ENCODE measurements around the gene CCDC194. TPM values are rescaled to one million over a fixed set of nuclear protein-coding genes. Genes with fewer than 3 reads are reported as not detected.

The CCDC194 gene
- total and polyA plus RNA-seq, 2 of the 8 experiments (the other 6 are each of a cell fraction or from before 2014, with no cell fraction given) = 0.33 TPM; not detected in 1

DNA sequence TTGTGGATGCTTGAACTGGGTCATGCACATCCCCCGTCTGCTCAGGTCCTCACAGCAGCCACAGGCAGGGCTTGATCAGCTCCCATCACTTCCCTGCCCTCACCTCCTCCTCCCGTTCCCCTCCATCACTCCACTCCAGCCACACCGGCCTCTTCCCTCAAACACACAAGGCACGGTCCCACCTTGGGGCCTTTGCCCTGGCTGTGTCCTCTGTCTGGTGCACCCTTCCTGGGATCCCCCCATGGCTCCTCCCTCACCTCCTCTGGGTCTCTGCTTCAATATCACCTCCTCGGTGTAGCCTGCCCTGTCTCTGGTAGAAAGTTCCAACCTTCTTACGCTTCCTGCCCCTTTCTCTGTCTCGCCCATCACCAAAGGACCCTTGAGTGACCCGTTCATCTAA, 40.6 kb downstream of the CCDC194 start:
- H3K9me3 ChIP-seq (ENCODE audit: insufficient read depth in 2 of 2, low read depth in 1 of 2, low read length in 1 of 2) = no peaks in the 10 kb centered on the region
- no peak overlapping the region for H3K14ac ChIP-seq (ENCODE audit: insufficient read length)
- no peak overlapping the region for H3K56ac ChIP-seq (replicated peaks; ENCODE audit: insufficient read length, low read depth, low read length)
- FAIRE-seq (no peak), DNase-seq (ENCODE audit: low read depth in 1 of 2, low spot score in 2 of 2) (no peak)
- H4K5ac ChIP-seq (ENCODE audit: insufficient read length, low read depth, low read length) = peak overlapping the region; percentile 4
- H2AFZ ChIP-seq (ENCODE audit: low read length) = peak overlapping the region; percentile 22
- H2AK5ac ChIP-seq (ENCODE audit: low read depth, low read length) = 0 out of 2 replicates have a peak overlapping the region, but pooled peaks have one; percentile 20
- 90% methylated on average over 8 of the region's 8 CpGs; no CpG with 5 or more reads in 1 of the 2 experiments for WGBS, 2 experiments (ENCODE audit: extremely low coverage in 1 of 2, insufficient coverage in 1 of 2, insufficient read length in 1 of 2, insufficient replicate concordance in 2 of 2, low coverage in 1 of 2, low lambda C conversion rate in 2 of 2, missing lambda C conversion rate in 1 of 2)
- H2BK5ac ChIP-seq (ENCODE audit: low read depth, low read length) = peak overlapping the region; percentile 18; the same call in 1 of the 2 replicates
- peak overlapping the region; percentile 65; the same call in 1 of the 2 replicates for H4K8ac ChIP-seq (ENCODE audit: extremely low read depth, insufficient read depth, low read length)
- no peak overlapping the region for H2BK120ac ChIP-seq (replicated peaks; ENCODE audit: low read depth, low read length)
- H4K91ac ChIP-seq (replicated peaks; ENCODE audit: insufficient read length, low read length) = peak overlapping the region; percentile 9
- H3K23me2 ChIP-seq (ENCODE audit: low read depth, low read length) = no peaks in the 10 kb centered on the region
- no peak overlapping the region for H3K23ac ChIP-seq (ENCODE audit: insufficient read length)
- no peak overlapping the region for H3K4me3 ChIP-seq (ENCODE audit: extremely low read depth in 1 of 4, insufficient read depth in 2 of 4, low read depth in 3 of 4, low read length in 4 of 4)
- ChIA-PET CTCF (ENCODE audit: partially characterized antibody) (interaction anchor here (1.1 to 1.9 kb wide), 3 partner anchors 8 to 36 kb away, joined by 3 to 7 read pairs (median 3); no protein-coding TSS in a partner anchor), POLR2A (ENCODE audit: partially characterized antibody) (interaction anchor here (1.5 kb wide), 1 partner anchor 9 kb away, joined by 3 read pairs; no protein-coding TSS in a partner anchor)
- no peak overlapping the region for H3K27ac ChIP-seq (ENCODE audit: low read depth, low read length)
- H4K20me1 ChIP-seq (replicated peaks in 1 of 2; ENCODE audit: control insufficient read depth in 1 of 2, insufficient read depth in 2 of 2, low read length in 2 of 2) = no peaks in the 10 kb centered on the region
- no peak for TF ChIP-seq SIRT6 (IDR thresholded peaks at IDR 0.05; ENCODE audit: low read length)
- no peak for TF ChIP-seq NRF1 (IDR thresholded peaks at IDR 0.05; ENCODE audit: low read depth, low read length)
- TF ChIP-seq, protein P1, sequence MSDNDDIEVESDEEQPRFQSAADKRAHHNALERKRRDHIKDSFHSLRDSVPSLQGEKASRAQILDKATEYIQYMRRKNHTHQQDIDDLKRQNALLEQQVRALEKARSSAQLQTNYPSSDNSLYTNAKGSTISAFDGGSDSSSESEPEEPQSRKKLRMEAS (IDR thresholded peaks at IDR 0.05) = no peak
- TF ChIP-seq TAF7 (optimal IDR thresholded peaks at IDR 0.05; ENCODE audit: borderline replicate concordance, low read depth, low read length) = no peak
- no peak for TF ChIP-seq HDAC2 (IDR thresholded peaks at IDR 0.05; ENCODE audit: borderline replicate concordance in 1 of 2, low read depth in 2 of 2, low read length in 2 of 2)
- no peak for TF ChIP-seq PHF8 (conservative IDR thresholded peaks at IDR 0.05; ENCODE audit: low read depth, low read length)
- no peak for TF ChIP-seq SAP30 (IDR thresholded peaks at IDR 0.05; ENCODE audit: insufficient read depth, insufficient replicate concordance, low read length)
- H3K4me1 ChIP-seq (replicated peaks in 1 of 4; ENCODE audit: control insufficient read depth in 3 of 4, insufficient read depth in 4 of 4, low read length in 3 of 4) = peaks cover 0 to 4% (median 3%) of the 10 kb centered on the region in 4 experiments; a peak in 3 of 7 replicates
- no peak overlapping the region for H3K4me2 ChIP-seq (ENCODE audit: insufficient read depth in 1 of 2, low read depth in 2 of 2, low read length in 2 of 2)
- no peak overlapping the region for H3K4ac ChIP-seq (replicated peaks; ENCODE audit: insufficient read length, low read depth, low read length)
- H3K36me3 ChIP-seq (ENCODE audit: control insufficient read depth in 2 of 4, insufficient read depth in 4 of 4, low read length in 3 of 4) = no peaks in the 10 kb centered on the region
- no peak overlapping the region for H2BK15ac ChIP-seq (ENCODE audit: low read length)
- no peaks in the 10 kb centered on the region for H3K27me3 ChIP-seq (replicated peaks in 1 of 4; ENCODE audit: control insufficient read depth in 3 of 4, extremely low read depth in 1 of 4, insufficient read depth in 3 of 4, low read length in 3 of 4)
- H3K18ac ChIP-seq (ENCODE audit: extremely low read depth, low read length) = no peak overlapping the region
- no peak overlapping the region for H3K9ac ChIP-seq (replicated peaks in 1 of 4; ENCODE audit: extremely low read depth in 1 of 4, low read depth in 3 of 4, low read length in 3 of 4)
- H3K79me1 ChIP-seq (ENCODE audit: low read depth, low read length) = no peaks in the 10 kb centered on the region
- no peak overlapping the region for H2BK20ac ChIP-seq (ENCODE audit: low read length)
- no peaks in the 10 kb centered on the region for H3K79me2 ChIP-seq (ENCODE audit: control insufficient read depth in 1 of 2, insufficient read depth in 2 of 2, low read length in 2 of 2)
- peak overlapping the region; percentile 50; the same call in 1 of the 2 replicates for H2BK12ac ChIP-seq (ENCODE audit: low read depth, low read length)
